Activated T-cell treated with anti-CD3 and anti-CD28 coated beads for 24 hours (primary cell): ENCODE results near the gene RUBCN.
"Not testable (repeated sequence)": the region's sequence is repeated elsewhere in the genome, so short reads cannot be mapped to it uniquely, and the experiment has no call there.

Experiments
- DNase-seq: peaks from one replicate; pipeline ENCODE4 v3.0.0-alpha.2; 2020; ENCODE audit warnings: low read depth

RUBCN gene

GRCh38 chr3:197734667-197735318, 1.9 kb downstream of the RUBCN start:
- no peak for DNase-seq

GRCh38 chr3:197733042-197733441, 3.7 kb downstream of the RUBCN start:
- no peak for DNase-seq

GRCh38 chr3:197731483-197731882, 5.2 kb downstream of the RUBCN start:
- not testable (repeated sequence) for DNase-seq

- not testable (repeated sequence) for DNase-seq
Measured at GRCh38 chr3:197730770-197731169, 5.9 kb downstream of the RUBCN start.

- DNase-seq: no peak
Measured at GRCh38 chr3:197730200-197730599, 6.5 kb downstream of the RUBCN start.

GRCh38 chr3:197728487-197728886, 8.2 kb downstream of the RUBCN start:
- no peak for DNase-seq

GRCh38 chr3:197727878-197728277, 8.8 kb downstream of the RUBCN start:
- DNase-seq: not testable (repeated sequence)

- no peak for DNase-seq
Measured at GRCh38 chr3:197722734-197723133, 14.0 kb downstream of the RUBCN start.

GRCh38 chr3:197720694-197721093, 16.0 kb downstream of the RUBCN start:
- no peak for DNase-seq

- DNase-seq: no peak
Measured at GRCh38 chr3:197718891-197719290, 17.8 kb downstream of the RUBCN start.

- no peak for DNase-seq
Measured at GRCh38 chr3:197714251-197714650, 22.5 kb downstream of the RUBCN start.

- DNase-seq: no peak
Measured at GRCh38 chr3:197713477-197713822, 23.3 kb downstream of the RUBCN start.

GRCh38 chr3:197711973-197712707, 24.6 kb downstream of the RUBCN start:
- peak; percentile 82 for DNase-seq

- DNase-seq: not testable (repeated sequence)
Measured at GRCh38 chr3:197710965-197711364, 25.7 kb downstream of the RUBCN start.

- no peak for DNase-seq
Measured at GRCh38 chr3:197709135-197709534, 27.6 kb downstream of the RUBCN start.

- DNase-seq: no peak
Measured at GRCh38 chr3:197706658-197707057, 30.0 kb downstream of the RUBCN start.

- DNase-seq: no peak
Measured at GRCh38 chr3:197701841-197702240, 34.9 kb downstream of the RUBCN start.

GRCh38 chr3:197700095-197700494, 36.6 kb downstream of the RUBCN start:
- DNase-seq: no peak

GRCh38 chr3:197697355-197697754, 39.3 kb downstream of the RUBCN start:
- no peak for DNase-seq

- no peak for DNase-seq
Measured at GRCh38 chr3:197694251-197694650, 42.5 kb downstream of the RUBCN start.

GRCh38 chr3:197692641-197693040, 44.1 kb downstream of the RUBCN start:
- no peak for DNase-seq

- DNase-seq: no peak
Measured at GRCh38 chr3:197690754-197691153, 46.0 kb downstream of the RUBCN start.

- DNase-seq: no peak
Measured at GRCh38 chr3:197687570-197687969, 49.1 kb downstream of the RUBCN start.

GRCh38 chr3:197686899-197687298, 49.8 kb downstream of the RUBCN start:
- no peak for DNase-seq
